ENCODE results near the gene PHF21A.

Gene PHF21A

DNA sequence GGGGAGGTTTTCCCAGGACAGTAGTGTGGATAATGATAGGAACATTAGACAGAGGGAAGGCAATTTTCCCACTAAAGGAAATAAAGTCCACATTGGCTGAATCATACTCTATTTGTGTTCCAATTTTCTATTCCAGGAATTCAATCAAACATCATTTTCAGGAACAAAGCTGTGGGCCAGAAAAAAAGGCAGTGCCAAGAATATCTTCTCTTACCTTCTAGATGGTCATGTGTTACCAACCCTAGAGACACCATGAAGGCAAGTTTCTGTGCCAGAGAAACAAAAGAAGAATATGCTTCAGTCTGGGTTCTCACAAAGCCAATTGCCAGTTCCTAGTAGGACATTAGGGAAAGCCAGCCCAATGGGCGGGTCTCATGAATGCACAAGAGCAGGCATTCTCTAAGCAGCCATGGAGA lies 171.3 kb downstream of the PHF21A start:
- Mint-ChIP-seq H3K9me3 (no peaks in the 10 kb centered on the region), H3K27me3 (no peaks in the 10 kb centered on the region), H3K4me1 (ENCODE audit: low read depth) (no peaks in the 10 kb centered on the region), H3K27ac (no peak overlapping the region), H3K4me3 (no peak overlapping the region), H3K36me3 (ENCODE audit: low read depth) (peaks cover 93% of the 10 kb centered on the region)
- intact Hi-C loops (cut with micrococcal nuclease), result no loop called here

DNA sequence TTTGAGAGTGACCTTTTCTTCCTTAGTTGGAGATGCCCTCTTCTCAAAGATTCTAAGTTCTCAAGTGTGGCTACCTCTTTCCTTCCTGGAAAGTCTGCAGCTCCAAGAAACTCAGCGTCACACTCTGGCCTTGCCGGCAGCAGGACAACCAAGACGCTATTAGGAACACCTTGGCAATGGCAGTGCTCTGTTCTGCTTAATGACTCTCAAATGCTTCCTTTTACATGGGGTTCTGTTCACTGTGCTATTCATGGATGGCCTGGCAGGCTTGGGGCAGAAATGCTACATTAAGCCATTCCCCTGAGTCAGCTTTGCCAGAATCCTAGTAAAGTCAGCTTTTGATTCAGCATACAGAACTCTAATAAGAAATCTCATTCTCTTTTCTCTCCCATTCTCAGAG lies 172.9 kb downstream of the PHF21A start:
- H3K4me1 Mint-ChIP-seq (ENCODE audit: low read depth), result no peaks in the 10 kb centered on the region
- no peaks in the 10 kb centered on the region for H3K27me3 Mint-ChIP-seq
- intact Hi-C loops (cut with micrococcal nuclease), result no loop called here
- no peaks in the 10 kb centered on the region for H3K9me3 Mint-ChIP-seq
- H3K4me3 Mint-ChIP-seq, result no peak overlapping the region
- no peak overlapping the region for H3K27ac Mint-ChIP-seq
- peaks cover 99% of the 10 kb centered on the region for H3K36me3 Mint-ChIP-seq (ENCODE audit: low read depth)

DNA sequence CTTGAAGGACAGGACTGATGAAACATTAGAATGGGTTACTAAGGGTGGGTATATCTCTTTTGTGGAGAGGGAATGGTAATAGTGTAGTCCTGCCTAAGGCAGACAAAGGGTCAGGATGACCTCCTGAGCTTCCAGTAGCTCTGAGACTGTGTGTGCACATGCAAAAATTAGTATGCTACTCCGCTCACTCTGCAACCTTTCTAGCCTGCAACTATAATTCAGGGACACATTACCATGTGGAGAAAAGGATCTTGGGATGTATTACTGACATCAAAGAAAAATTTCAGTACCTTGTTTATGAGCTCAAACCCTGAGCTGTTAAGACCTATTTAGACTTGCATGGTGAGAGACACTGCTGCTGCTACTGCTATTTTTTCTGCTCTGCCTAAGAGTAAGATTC lies 173.4 kb downstream of the PHF21A start:
- Mint-ChIP-seq H3K36me3 (ENCODE audit: low read depth) (peaks cover 99% of the 10 kb centered on the region), H3K4me3 (no peak overlapping the region), H3K27ac (no peak overlapping the region), H3K4me1 (ENCODE audit: low read depth) (no peaks in the 10 kb centered on the region), H3K27me3 (no peaks in the 10 kb centered on the region), H3K9me3 (no peaks in the 10 kb centered on the region)
- intact Hi-C loops (cut with micrococcal nuclease), result no loop called here

DNA sequence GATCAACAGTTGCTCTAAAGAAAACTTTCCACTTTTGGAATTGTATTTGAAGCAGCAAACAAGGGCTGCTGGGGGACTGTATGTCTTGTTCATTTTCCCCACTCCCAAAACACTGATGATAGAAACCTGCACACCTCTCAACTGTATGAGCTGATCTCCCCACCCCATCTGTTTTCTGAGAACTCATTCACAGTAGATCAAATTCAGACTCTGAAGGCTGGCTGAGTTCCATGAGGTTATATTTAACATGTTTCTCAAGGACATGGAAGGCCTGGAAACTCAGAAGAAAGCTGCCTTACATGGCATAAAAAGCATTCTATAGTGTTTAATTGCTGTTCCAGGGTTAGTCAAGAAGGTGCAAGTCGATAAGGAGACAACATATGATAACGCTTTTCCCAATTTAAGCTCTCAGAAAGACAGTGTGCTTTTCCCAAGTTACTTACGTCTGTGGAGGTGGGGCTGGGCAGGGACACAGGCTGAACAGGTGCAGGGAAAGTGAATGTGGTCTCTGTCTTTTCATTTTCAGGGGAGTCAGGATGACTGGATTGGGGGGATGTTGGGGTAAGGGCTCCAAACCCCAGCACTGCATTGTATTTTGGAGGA lies 175.8 kb downstream of the PHF21A start:
- H3K4me3 Mint-ChIP-seq, result no peak overlapping the region
- no peak overlapping the region for H3K27ac Mint-ChIP-seq
- no peaks in the 10 kb centered on the region for H3K4me1 Mint-ChIP-seq (ENCODE audit: low read depth)
- intact Hi-C loops (cut with micrococcal nuclease), result no loop called here
- H3K36me3 Mint-ChIP-seq (ENCODE audit: low read depth), result peaks cover 99% of the 10 kb centered on the region
- no peaks in the 10 kb centered on the region for H3K27me3 Mint-ChIP-seq
- H3K9me3 Mint-ChIP-seq, result no peaks in the 10 kb centered on the region

DNA sequence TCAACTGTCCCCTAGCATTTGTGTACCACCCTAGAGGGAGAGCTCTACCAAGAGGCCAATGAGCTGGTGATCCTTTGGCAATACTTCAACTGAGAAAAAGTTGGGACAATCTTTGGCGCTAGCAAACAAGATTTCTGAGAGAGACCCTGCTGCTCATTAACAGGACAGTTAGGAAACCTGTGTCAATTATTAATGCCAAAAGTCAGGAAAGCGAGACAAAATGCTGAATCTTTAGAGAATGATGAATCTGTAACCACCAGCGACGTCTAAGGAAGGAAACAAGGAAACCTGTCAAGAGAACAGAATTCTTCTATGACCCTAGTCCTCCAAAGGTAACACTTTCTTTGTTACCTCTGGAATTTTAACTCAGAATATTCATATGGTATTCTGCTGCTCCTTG lies 178.9 kb downstream of the PHF21A start:
- Mint-ChIP-seq H3K9me3 (no peaks in the 10 kb centered on the region), H3K27me3 (no peaks in the 10 kb centered on the region)
- intact Hi-C loops (cut with micrococcal nuclease), result no loop called here

DNA sequence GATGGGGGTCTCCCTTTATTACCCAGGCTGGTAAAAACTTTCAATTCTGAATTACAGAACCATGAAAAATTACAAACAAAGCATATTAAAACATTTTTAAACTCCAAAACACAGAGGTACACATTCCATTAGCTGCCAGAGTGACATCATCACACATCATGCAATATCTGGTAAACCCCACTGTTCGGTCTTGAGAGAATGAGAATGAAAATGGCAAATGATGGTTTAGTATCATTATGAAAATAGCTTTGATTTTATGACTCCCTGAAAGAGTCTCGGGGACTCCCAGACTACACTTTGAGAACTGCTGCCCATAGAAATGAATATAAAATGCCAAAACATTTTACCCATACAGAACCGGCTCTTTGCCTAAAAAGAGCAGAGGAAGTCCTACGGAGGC lies 180.0 kb downstream of the PHF21A start:
- intact Hi-C loops (cut with micrococcal nuclease), result no loop called here
- H3K36me3 Mint-ChIP-seq (ENCODE audit: low read depth), result peaks cover 89% of the 10 kb centered on the region

More for the DNA sequence above, 178.9 kb downstream of the PHF21A start:
- no peaks in the 10 kb centered on the region for H3K4me1 Mint-ChIP-seq (ENCODE audit: low read depth)
- H3K4me3 Mint-ChIP-seq, result no peak overlapping the region
- H3K27ac Mint-ChIP-seq, result no peak overlapping the region
- H3K36me3 Mint-ChIP-seq (ENCODE audit: low read depth), result peaks cover 90% of the 10 kb centered on the region

DNA sequence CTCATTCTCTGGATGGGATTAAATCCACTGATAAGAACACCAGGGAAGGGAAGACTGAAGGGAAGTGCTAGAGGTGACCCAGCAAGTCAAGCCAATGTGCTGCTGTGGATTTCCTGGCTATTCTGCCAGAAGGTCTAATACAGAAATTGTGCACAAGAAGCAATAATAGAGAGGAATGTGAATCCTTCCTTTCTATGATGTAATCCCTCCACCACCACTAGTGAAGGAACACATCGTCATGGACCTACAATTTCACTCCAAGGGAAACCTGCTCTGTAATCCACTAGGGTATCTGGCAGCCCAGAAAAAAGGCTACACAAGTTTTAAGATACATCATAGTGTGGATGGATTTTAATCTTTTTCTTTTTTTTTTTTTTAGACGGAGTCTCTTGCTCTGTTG lies 181.4 kb downstream of the PHF21A start:
- H3K36me3 Mint-ChIP-seq (ENCODE audit: low read depth), result peaks cover 80% of the 10 kb centered on the region

More for the DNA sequence above, 180.0 kb downstream of the PHF21A start:
- Mint-ChIP-seq H3K9me3 (no peaks in the 10 kb centered on the region), H3K27me3 (no peaks in the 10 kb centered on the region), H3K4me1 (ENCODE audit: low read depth) (peaks cover 6% of the 10 kb centered on the region), H3K27ac (no peak overlapping the region), H3K4me3 (no peak overlapping the region)

DNA sequence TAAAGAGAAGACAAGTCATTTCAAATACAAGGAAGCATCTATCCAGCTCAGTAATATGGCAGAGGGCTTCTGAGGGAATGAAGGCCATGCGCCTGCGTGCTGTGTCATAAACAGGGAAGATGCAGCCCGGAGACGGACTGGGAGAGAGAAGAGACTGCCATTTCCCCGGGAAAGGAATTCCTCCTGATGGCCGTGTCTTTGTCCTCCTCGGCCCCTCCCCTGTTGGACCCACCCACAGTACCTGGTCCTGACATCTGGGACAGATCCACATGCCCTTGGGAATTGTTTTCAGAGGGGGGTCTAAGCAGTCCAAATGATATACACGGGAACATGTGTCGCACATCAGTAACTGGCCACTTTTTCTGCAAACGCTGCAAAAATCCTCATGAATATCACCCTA lies 183.3 kb downstream of the PHF21A start:
- no peak overlapping the region for H3K4me3 Mint-ChIP-seq
- H3K27me3 Mint-ChIP-seq, result peaks cover under 1% of the 10 kb centered on the region
- H3K4me1 Mint-ChIP-seq (ENCODE audit: low read depth), result peaks cover 37% of the 10 kb centered on the region
- no peaks in the 10 kb centered on the region for H3K9me3 Mint-ChIP-seq
- intact Hi-C loops (cut with micrococcal nuclease), result loop anchor here (10.0 kb wide), 1 partner anchor 53 kb away; the partner anchor contains the start of gene MAPK8IP1
- peaks cover 74% of the 10 kb centered on the region for H3K36me3 Mint-ChIP-seq (ENCODE audit: low read depth)
- no peak overlapping the region for H3K27ac Mint-ChIP-seq

More for the DNA sequence above, 181.4 kb downstream of the PHF21A start:
- Mint-ChIP-seq H3K4me1 (ENCODE audit: low read depth) (peaks cover 17% of the 10 kb centered on the region), H3K9me3 (no peaks in the 10 kb centered on the region), H3K27me3 (no peaks in the 10 kb centered on the region), H3K4me3 (no peak overlapping the region), H3K27ac (no peak overlapping the region)
- intact Hi-C loops (cut with micrococcal nuclease), result loop anchor here (10.0 kb wide), 1 partner anchor 55 kb away; the partner anchor contains the start of gene MAPK8IP1

DNA sequence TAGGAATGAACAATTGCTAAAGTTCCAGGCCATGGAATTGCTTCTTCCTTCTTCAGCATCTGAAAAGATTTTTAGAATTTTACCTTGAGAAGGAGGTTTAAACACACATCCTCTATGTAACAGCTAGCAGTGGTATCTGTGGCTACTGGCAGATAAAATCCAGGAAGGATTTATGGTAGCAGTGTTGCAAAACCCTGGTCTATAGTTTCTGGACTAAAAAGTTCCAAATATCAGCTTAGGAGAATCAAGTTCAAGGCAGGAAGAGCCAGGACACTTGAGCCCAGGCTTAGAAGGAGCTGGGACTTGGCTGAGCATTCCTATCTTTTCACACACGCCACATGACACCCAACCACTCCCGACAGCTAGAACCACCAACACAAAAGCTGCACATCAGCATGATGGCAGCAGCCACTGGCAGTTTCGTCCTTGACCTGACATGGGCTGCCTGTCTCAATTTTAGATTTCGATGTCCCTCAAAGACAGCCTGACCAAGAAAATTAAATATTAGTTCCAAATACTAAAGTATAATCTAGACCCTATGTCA lies 184.7 kb downstream of the PHF21A start:
- intact Hi-C loops (cut with micrococcal nuclease), result loop anchor here (10.0 kb wide), 1 partner anchor 52 kb away; the partner anchor contains the start of gene MAPK8IP1
- Mint-ChIP-seq H3K4me1 (ENCODE audit: low read depth) (peaks cover 49% of the 10 kb centered on the region), H3K4me3 (no peak overlapping the region), H3K27ac (no peak overlapping the region), H3K9me3 (no peaks in the 10 kb centered on the region), H3K36me3 (ENCODE audit: low read depth) (peaks cover 70% of the 10 kb centered on the region), H3K27me3 (peaks cover 7% of the 10 kb centered on the region)

DNA sequence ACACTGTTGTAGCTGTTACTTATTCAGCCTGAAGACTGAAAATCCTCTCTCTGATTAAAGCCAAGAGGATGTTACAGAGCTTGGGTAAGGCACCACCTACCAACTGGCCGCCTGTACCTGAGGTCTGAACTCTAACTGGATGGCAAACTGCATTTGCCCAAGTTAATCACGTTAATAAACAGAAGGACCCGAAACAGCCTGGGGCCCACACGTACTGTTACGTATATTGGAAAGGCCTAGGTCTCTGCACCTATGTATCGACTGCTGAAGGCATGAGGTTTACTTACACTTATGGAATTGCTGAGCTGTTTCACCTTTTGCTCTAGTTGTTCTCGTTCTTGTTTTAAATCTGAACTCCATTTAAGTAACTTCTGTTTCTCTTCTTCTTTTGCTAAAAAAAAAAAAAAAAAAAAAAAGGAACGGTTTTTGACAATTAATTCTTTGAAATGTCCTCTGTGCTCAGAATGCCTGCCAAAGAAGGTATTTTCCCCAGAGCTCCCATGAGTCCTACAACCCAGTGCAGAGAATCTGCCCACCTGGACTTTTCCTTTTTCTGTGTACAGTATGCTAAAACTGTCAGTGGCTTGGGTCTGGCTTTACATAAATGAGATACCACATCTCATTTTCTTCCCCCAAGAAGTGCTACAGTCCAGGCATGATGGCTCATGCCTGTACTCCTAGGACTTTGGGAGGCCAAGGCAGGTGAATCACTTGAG lies 185.7 kb downstream of the PHF21A start:
- H3K36me3 Mint-ChIP-seq (ENCODE audit: low read depth), result peaks cover 69% of the 10 kb centered on the region
- H3K4me1 Mint-ChIP-seq (ENCODE audit: low read depth), result peaks cover 59% of the 10 kb centered on the region

DNA sequence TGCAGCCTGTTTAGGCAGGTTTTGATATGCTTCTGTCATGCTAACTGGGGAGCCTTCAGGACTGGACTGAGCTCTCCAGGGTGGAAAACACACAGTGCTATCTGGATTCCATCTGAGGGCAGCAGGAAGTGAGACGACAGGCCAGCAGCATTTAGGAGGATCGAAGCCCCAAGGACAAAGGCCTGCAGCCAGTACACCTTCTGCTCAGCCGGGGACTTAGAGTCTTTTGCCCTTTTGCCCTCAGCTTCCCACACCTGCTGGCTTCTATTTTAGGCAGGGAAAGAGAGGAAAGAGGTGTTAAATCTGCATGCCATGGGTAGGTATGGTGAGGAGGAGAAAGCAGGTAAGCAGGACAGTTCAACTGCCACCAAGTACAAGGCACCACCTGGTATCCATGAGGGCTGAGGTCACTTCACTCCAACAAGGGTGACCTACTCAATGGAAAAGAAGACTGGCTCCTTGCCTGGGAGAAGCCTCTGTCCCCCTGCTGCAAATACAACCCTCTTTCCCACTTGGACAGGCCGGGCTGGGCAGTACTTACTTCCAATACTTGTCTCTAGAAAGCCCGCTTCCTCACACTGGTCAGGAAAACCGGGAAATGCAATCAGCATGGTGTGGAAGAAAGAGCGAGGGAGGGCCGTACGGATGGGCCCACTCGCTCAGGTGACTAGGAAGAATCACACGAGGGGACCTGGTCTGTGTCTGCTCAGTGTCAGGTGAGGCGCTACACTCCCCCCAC lies 186.5 kb downstream of the PHF21A start:
- H3K9me3 Mint-ChIP-seq, result no peaks in the 10 kb centered on the region
- no peak overlapping the region for H3K27ac Mint-ChIP-seq
- no peak overlapping the region for H3K4me3 Mint-ChIP-seq
- H3K27me3 Mint-ChIP-seq, result peaks cover 19% of the 10 kb centered on the region
- intact Hi-C loops (cut with micrococcal nuclease), result loop anchor here (10.0 kb wide), 1 partner anchor 50 kb away; the partner anchor contains the start of gene MAPK8IP1
- peaks cover 67% of the 10 kb centered on the region for H3K4me1 Mint-ChIP-seq (ENCODE audit: low read depth)
- H3K36me3 Mint-ChIP-seq (ENCODE audit: low read depth), result peaks cover 72% of the 10 kb centered on the region

More for the DNA sequence above, 185.7 kb downstream of the PHF21A start:
- Mint-ChIP-seq H3K27me3 (peaks cover 15% of the 10 kb centered on the region), H3K27ac (no peak overlapping the region), H3K9me3 (no peaks in the 10 kb centered on the region), H3K4me3 (no peak overlapping the region)
- intact Hi-C loops (cut with micrococcal nuclease), result loop anchor here (10.0 kb wide), 1 partner anchor 51 kb away; the partner anchor contains the start of gene MAPK8IP1

DNA sequence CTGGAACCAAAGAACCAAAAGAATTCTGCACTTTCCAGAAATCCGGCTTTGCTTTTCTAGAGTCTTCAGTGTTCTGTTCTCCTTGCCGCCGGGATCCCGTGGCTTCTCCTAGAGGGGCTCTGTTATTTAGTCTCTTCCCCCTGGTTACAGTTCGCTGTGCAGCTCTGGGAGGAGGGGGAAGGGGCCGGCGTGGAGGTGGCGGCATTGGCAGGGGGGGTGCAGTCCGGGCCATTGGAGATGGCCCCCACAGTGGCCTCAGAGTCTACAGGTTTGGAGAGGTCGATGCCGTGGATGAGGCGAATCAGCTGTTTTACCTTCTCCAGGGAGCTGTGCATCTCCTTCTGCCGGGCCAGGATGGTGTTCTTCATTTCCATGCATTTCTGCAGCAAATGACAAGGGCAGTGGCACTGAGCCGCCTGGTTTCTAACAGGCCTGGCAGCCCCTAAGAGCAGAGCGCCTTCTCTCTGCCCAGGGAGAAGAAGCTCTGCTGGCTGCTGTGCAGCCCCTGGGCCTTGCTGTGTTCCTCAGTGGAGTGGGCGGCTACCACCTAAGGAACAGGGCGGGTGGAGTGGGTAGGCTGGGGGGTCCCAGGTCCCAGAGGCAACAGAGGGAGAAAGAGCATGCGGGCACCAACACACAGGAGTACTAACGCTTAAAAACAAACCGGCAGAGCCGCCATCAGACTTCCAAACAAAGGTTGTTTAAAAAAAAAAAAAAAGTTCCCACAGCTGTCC lies 187.2 kb downstream of the PHF21A start:
- intact Hi-C loops (cut with micrococcal nuclease), result loop anchor here (10.0 kb wide), 1 partner anchor 49 kb away; the partner anchor contains the start of gene MAPK8IP1
- peak overlapping the region; percentile 52 for H3K4me3 Mint-ChIP-seq
- H3K36me3 Mint-ChIP-seq (ENCODE audit: low read depth), result peaks cover 68% of the 10 kb centered on the region
- peaks cover 71% of the 10 kb centered on the region for H3K4me1 Mint-ChIP-seq (ENCODE audit: low read depth)
- H3K9me3 Mint-ChIP-seq, result no peaks in the 10 kb centered on the region
- peaks cover 19% of the 10 kb centered on the region for H3K27me3 Mint-ChIP-seq
- H3K27ac Mint-ChIP-seq, result no peak overlapping the region
